ENCODE results near the gene GKN2. TPM values are rescaled to one million over a fixed set of nuclear protein-coding genes. Genes with fewer than 3 reads are reported as not detected.
"Not testable (repeated sequence)": the region's sequence is repeated elsewhere in the genome, so short reads cannot be mapped to it uniquely, and the experiment has no call there.

Gene GKN2
- total RNA-seq, 4 donors from 2014 or later = not detected

GRCh38 chr2:68964282-68964681, 11.6 kb upstream of the GKN2 start:
- TF ChIP-seq CTCF (IDR thresholded peaks at IDR 0.05) (no peak), POLR2A (IDR thresholded peaks at IDR 0.05) (no peak)
- Histone ChIP-seq H3K9me3 (no peaks in the 10 kb centered on the region), H3K27me3 (no peaks in the 10 kb centered on the region), H3K36me3 (no peaks in the 10 kb centered on the region), H3K4me1 (no peaks in the 10 kb centered on the region), H3K27ac (no peak overlapping the region), H3K4me3 (no peak overlapping the region)
- no peak for DNase-seq
- intact Hi-C loops (cut with DNase I) = no loop called here

DNA sequence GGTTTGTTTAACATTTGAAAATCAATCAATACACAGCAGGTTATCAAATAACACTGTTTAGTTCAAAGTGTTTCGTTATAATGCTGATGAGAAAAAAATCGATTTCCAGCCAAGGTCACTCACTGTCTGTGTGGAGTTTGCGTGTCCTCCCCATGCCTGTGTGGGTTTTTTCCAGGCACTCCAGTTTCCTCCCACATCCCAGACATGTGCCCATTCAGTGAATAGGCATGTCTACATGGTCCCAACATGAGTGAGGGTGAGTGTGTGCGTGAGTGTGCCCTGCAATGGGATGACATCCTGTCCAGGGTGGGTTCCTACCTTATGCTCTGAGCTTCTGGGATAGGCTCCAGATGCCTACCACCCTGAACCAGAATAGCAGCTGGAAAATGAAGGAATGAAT, 8.7 kb upstream of the GKN2 start:
- no peaks in the 10 kb centered on the region for H3K9me3 ChIP-seq
- TF ChIP-seq POLR2A (IDR thresholded peaks at IDR 0.05) = no peak
- TF ChIP-seq CTCF (IDR thresholded peaks at IDR 0.05) = no peak
- 90 to 94% methylated on average over 3 to 4 of the region's 4 CpGs for WGBS, 2 donors

GRCh38 chr2:68959001-68959400, 6.3 kb upstream of the GKN2 start:
- no peak overlapping the region for H3K27ac ChIP-seq
- H3K4me1 ChIP-seq = no peaks in the 10 kb centered on the region
- no peaks in the 10 kb centered on the region for H3K9me3 ChIP-seq
- intact Hi-C loops (cut with DNase I) = no loop called here
- no peak for DNase-seq
- WGBS, 2 donors = 96 to 100% methylated on average over 1 of the region's 1 CpG
- no peaks in the 10 kb centered on the region for H3K27me3 ChIP-seq
- no peak overlapping the region for H3K4me3 ChIP-seq
- H3K36me3 ChIP-seq = no peaks in the 10 kb centered on the region
- TF ChIP-seq POLR2A (IDR thresholded peaks at IDR 0.05) (no peak), CTCF (IDR thresholded peaks at IDR 0.05) (no peak)

More for the DNA sequence above, 8.7 kb upstream of the GKN2 start:
- DNase-seq = no peak
- Histone ChIP-seq H3K4me3 (no peak overlapping the region), H3K36me3 (no peaks in the 10 kb centered on the region), H3K4me1 (no peaks in the 10 kb centered on the region), H3K27ac (no peak overlapping the region), H3K27me3 (no peaks in the 10 kb centered on the region)
- intact Hi-C loops (cut with DNase I) = no loop called here

- H3K36me3 ChIP-seq; H3K4me3 ChIP-seq; H3K4me1 ChIP-seq; DNase-seq; intact Hi-C loops (cut with DNase I); H3K27ac ChIP-seq; H3K9me3 ChIP-seq; H3K27me3 ChIP-seq: not testable (repeated sequence)
- 96 to 97% methylated on average over 5 of the region's 5 CpGs for WGBS, 2 donors
Measured at GRCh38 chr2:68955432-68955831, 2.7 kb upstream of the GKN2 start.

DNA sequence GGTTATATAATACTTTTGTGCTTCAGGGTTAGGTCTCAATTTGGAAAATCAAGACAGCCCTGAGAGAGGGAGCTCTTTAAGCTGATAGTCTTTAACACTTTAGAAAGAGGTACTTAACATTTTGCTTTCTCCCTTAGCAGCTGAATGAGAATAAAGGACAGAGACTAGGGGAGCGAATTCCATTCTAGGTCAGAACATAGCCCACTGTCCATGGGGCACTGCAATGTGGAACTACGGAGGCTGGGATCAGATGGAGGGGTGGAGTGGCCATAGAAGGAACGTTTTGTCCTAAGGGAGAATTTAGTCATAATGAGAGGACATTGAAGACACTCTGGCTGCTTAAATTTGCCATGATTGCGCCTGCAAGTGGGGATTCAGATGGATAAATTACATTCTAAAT, 794 bp downstream of the GKN2 start:
- H3K4me1 ChIP-seq = no peaks in the 10 kb centered on the region
- WGBS, 2 donors = 61 to 84% methylated on average over 4 of the region's 4 CpGs
- TF ChIP-seq POLR2A (IDR thresholded peaks at IDR 0.05) = no peak
- TF ChIP-seq CTCF (IDR thresholded peaks at IDR 0.05) = no peak
- intact Hi-C loops (cut with DNase I) = no loop called here
- no peaks in the 10 kb centered on the region for H3K9me3 ChIP-seq
- H3K36me3 ChIP-seq = no peaks in the 10 kb centered on the region
- H3K27me3 ChIP-seq = no peaks in the 10 kb centered on the region
- no peak for DNase-seq
- no peak overlapping the region for H3K27ac ChIP-seq
- no peak overlapping the region for H3K4me3 ChIP-seq

- Histone ChIP-seq H3K4me3 (no peak overlapping the region), H3K36me3 (no peaks in the 10 kb centered on the region), H3K4me1 (peaks cover 0 to 4% (median 0%) of the 10 kb centered on the region in 3 donors), H3K27ac (no peak overlapping the region), H3K27me3 (no peaks in the 10 kb centered on the region), H3K9me3 (no peaks in the 10 kb centered on the region)
- DNase-seq = no peak
- intact Hi-C loops (cut with DNase I) = no loop called here
- TF ChIP-seq CTCF (IDR thresholded peaks at IDR 0.05) (no peak), POLR2A (IDR thresholded peaks at IDR 0.05) (no peak)
- WGBS, 2 donors = 64 to 75% methylated on average over 1 of the region's 1 CpG
Measured at GRCh38 chr2:68948710-68949109, 4.0 kb downstream of the GKN2 start.

All from esophagus squamous epithelium (tissue), 5 donors.